SIG-M5 treated with dmso at 0.1 percent for 504 hours (cell line): ENCODE results near the gene SUN1.
"Not testable (repeated sequence)": the region's sequence is repeated elsewhere in the genome, so short reads cannot be mapped to it uniquely, and the experiment has no call there.

Experiments
- DNase-seq: peaks from one replicate; lab custom pipeline; 2025; ENCODE audit not compliant: unreplicated experiment; lab: John Stamatoyannopoulos, UW

The SUN1 gene

DNA sequence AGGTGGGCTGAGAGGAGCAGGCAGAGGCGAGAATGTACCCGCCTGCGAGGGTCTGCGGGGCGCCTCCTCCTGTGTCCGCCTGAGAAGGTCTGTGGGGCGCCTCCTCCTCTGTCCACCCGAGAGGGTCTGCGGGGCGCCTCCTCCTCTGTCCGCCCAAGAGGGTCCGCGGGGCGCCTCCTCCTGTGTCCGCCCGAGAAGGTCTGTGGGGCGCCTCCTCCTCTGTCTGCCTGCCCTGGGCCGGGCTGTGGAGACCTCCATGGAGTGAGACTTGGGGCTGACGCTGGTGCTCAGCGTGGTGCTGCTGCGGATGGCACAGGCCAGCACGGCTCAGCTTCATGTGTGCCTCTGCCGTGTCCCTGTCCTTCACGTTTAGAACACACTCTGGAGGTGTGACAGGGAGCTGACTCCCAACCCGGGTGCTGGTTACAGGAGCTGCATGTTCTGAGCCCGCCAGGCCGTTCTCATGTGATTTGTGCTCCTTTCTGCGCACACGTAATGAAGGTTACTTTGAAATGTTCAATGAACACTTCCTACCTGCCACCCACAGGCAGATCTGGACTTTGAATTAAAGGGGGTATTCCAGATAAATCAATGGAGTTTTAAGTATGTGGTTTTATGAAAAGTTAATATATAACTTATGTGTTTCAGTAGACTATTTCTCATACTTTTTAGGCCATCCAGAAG is 23.6 kb downstream of the SUN1 start:
- no peak for DNase-seq

DNA sequence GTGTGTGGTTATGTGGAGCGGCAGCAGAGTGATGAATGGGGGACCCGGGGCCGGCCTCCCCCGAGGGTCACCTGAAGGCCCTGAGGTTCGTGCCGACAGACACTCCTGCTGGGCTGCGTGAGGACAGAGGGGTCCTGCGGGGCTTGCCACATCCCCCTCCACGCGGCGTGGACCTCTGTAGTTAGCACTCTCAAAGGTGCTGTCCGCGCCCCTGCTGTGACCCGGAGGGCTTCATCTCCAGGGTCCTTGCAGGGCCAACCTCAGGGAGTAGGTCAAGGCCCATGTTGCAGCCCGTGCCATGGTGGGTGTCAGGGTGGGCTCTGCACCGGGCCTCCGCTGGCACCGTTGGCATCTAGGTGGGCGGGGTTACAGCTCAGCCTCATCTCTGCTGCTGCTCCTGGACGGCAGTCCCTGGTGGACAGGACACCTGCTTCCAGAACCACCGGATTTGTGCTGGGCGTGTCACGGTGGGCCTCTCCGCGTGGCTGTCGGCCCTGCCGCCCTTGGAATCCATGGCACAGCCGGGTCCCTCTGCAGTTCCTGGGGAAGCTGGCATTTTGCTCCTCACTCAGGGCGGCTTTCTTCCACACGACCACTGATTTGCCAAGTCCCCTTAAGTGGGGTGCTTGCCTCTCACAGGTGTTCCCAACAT is 24.3 kb downstream of the SUN1 start:
- no peak for DNase-seq

DNA sequence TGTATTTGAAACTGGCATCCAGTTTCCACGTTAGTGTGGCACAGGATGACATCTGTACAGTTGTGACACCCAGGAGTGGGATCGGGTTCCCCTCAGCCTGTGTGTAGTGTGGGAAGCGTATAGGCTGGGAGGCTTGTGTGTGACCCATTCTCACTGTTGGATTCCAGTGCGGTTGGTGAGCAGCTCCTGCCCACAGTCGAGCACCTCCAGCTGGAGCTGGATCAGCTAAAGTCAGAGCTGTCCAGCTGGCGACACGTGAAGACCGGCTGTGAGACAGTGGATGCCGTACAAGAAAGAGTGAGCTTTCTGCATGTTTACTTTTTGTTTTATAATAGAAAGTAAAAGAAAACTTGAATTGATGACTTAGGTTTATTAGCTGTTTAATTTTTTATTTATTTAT is 25.4 kb downstream of the SUN1 start:
- no peak for DNase-seq

DNA sequence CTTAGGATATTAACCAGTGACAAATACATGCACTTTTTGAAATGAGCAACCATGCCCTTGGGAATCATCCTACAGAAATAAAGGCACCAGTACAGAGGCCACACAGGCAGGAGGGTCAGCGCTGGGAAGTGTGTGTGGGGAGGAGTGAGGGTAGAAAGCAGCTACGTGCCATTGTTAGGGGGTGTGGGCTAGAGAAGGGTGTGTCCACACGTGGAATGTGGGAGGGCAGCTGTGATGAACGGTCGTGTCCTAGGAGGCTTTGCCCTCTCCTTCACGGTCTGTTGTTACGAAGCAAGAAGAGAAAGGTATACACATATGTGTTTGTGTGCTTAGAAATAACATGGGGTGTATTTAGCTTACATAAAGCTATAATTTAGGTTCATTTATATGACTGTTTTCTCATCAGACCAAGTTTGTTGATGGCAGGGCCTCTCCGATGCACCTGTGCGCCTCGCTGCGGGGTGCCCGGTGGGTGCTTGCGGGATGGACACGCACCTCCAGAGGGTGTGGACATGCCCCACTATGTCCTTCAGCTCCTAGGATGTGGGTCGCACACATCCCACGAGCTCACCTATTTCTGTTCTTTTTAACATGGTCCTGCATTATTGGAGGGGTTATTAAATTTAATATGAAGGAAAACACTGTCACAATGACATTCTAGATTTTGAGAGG is 27.2 kb downstream of the SUN1 start:
- DNase-seq = no peak

DNA sequence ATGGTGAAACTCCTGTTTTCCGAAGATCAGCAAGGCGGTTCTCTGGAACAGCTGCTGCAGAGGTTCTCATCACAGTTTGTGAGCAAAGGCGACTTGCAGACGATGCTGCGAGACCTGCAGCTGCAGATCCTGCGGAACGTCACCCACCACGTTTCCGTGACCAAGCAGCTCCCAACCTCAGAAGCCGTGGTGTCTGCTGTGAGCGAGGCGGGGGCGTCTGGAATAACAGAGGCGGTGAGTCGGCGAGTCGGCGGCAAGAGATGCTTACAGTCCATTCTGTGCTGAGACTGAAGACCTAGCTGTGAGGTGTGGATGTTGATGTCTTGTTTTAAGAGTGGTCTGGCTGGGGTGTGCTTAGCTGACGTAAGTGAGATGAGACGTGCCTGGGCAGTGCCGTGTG is 27.9 kb downstream of the SUN1 start:
- DNase-seq = no peak

DNA sequence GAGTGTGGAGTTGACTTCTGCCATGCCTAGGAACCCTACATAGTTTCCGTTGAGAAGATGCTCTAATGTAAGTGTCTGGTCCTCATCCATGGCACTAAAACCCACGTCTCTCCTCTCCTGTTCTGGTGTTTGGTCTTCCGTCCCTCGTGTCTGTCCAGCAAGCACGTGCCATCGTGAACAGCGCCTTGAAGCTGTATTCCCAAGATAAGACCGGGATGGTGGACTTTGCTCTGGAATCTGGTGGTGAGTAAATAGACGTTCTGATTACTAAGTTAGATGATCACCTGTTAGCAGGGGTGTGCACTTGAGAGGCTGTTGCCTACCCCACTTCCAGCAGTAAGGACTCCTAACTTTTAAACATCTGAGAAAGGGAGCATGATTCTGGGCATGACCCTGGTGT is 28.9 kb downstream of the SUN1 start:
- DNase-seq = no peak

DNA sequence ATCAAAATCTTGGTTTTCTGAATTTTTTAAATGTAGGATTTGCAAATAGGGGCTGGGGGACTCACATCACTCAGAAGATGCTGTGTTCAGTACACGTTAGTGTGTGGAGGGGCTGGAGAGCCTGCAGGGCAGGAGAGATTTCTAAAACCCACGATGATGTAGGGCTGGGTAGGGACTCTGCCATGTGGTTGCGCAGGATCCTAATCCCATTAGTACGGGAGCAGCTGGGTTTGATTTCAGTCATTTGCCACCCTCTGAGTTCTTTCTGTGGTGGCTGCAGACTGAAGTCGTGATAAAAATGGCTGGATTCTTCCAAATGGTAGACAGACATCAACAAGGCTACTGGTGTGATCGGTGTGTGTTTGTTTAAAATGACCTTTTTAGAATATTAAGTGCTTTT is 29.9 kb downstream of the SUN1 start:
- no peak for DNase-seq

DNA sequence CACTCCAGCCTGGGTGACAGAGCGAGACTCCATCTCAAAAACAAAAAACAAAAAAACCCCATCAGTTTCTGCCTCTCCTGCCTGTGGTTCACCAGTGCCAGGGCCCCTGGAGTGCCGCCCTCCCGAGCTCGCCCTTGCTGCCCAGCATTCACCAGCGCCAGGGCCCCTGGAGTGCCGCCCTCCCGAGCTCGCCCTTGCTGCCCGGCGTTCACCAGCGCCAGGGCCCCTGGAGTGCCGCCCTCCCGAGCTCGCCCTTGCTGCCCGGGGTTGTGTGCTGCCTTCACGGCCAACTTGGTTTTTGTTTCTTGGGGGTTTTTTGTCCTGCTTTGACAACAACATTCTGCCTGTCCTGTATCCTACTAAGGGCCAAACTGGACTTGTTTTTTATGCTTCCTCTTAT is 30.8 kb downstream of the SUN1 start:
- no peak for DNase-seq

DNA sequence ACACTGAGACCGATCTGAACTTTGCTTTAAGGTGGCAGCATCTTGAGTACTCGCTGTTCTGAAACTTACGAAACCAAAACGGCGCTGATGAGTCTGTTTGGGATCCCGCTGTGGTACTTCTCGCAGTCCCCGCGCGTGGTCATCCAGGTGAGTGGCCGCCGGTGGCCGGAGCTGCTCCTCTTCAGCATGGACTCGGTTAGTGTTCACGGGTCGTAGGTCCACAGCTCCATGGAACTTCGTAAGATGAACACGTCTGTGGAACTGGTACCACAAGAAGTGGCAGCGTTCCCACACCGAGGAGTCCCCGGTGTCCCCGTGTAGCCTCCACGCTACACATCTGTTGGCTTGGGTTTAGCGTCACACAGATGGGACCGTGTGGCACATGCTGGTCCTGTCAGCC is 33.6 kb downstream of the SUN1 start:
- no peak for DNase-seq

DNA sequence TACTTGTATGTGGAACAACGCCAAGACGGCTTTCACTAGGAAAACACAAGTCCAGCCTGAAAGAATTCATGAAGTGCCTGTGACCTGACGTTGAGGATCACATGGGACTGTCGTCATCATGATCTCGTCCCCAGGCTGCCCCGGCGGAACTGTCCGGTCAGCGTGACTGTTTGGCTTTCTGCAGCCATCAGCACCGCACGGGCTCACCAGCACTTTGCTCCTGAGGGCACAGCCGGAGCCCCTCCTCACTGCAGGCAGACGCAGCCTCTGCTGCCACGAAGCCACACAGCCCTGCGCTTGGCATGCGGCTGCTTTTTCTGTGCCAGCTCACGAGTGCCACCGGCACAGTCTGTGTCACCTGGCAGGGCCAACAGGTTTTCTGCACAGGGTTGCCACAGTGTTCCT is 34.7 kb downstream of the SUN1 start:
- DNase-seq = no peak

DNA sequence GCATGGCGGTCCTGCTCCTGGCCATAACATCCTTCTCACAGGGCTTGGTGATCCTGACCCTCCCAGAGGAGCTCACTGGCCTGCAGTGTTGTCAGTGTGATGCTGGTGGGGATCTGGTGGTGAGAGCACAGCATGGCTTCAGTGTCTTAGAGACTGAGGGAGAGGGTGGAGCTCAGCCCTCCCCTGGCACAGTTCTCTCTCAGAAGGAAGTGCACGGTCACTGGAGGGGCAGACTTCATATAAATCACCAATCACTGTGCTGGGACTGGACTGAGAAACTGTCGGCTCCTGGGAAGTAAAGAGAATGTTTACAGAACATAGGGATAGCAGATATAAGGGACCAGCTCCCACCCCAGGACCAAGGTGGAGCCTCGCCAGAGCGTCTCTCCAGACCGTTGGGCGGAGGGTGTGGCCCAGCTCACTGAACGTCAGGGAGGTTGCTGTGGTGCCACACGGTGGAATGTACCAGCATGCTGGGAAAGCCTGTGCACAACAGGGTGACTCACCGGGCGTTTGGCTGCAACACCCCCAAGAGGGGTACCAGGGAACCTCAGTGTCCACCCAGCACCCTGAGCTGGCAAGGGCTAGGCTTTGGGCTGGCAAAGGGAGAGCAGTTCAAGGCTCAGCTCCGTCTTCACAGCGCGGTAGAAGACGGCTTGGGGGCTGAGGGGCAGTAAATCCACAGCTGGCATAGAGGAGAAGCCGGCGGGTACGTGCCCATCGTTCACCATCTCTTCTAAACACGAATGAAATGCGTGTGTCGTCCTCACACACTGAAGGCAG is 35.3 kb downstream of the SUN1 start:
- DNase-seq = peak; percentile 47

DNA sequence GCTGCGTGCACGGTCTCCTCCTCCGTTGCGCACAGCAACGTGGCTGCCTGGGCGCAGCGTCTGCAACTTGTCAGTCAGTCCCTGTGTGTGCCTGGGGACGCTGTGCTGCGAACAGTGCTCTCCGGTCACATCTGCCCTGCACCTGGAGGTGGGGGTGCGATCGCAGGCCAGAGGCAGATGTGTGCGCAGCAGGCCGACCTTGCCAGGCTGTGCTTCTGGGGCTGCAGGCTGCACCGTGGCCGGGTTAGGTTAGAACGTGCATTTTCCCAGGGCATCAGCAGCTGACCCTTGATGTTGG is 35.9 kb downstream of the SUN1 start:
- no peak for DNase-seq

DNA sequence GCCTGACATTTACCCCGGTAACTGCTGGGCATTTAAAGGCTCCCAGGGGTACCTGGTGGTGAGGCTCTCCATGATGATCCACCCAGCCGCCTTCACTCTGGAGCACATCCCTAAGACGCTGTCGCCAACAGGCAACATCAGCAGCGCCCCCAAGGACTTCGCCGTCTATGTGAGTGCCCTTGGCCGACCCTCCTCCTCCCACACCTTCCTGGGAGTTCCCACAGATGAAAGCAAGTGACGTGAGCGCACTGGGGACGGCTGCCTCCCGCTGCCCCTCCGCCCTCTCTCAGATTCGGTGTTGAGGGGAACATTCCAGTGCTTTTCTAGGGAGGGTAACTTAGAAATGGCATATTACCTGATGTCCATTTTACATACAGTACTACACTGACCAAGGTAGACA is 37.1 kb downstream of the SUN1 start:
- no peak for DNase-seq

DNA sequence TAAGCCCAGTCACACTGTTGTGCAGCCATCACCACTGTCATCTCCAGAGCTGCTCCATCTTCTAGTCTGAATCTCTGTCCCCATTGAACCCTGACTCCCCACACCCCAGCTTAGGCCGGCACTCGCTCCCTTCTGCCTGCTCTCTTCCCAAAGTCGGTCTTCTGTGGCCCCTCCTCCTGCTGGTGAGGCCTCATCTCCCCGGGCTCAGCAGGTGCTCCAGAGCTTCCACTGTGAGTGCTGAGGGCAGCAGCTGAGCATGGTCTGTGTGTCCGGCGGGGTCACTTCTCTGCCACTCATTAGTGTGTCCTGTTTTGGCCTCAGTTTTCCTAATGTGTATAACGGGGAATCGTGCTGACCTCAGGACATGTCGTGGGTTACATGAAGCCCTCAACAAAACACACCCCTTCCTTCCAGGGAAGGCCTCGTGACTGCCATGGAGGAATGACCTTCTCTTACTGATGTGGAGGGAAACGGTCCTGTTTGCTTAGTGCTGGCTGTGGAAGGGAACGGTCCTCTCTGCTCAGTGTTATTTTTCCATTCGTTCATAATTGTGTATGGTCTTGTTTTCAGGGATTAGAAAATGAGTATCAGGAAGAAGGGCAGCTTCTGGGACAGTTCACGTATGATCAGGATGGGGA is 39.7 kb downstream of the SUN1 start:
- no peak for DNase-seq

DNA sequence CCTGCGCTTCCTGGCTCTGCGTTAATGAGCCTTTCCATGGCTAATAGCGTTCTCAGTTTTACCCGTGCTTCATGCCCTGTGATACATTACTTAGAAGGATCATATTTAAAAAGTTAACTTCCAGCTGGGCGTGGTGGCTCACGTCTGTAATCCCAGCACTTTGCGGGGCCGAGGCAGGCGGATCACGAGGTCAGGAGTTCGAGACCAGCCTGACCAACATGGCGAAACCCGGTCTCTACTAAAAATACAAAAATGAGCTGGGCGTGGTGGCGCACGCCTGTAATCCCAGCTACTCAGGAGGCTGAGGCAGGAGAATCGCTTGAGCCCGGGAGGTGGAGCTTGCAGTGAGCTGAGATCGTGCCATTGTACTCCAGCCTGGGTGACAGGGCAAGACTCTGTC is 40.4 kb downstream of the SUN1 start:
- DNase-seq = not testable (repeated sequence)

DNA sequence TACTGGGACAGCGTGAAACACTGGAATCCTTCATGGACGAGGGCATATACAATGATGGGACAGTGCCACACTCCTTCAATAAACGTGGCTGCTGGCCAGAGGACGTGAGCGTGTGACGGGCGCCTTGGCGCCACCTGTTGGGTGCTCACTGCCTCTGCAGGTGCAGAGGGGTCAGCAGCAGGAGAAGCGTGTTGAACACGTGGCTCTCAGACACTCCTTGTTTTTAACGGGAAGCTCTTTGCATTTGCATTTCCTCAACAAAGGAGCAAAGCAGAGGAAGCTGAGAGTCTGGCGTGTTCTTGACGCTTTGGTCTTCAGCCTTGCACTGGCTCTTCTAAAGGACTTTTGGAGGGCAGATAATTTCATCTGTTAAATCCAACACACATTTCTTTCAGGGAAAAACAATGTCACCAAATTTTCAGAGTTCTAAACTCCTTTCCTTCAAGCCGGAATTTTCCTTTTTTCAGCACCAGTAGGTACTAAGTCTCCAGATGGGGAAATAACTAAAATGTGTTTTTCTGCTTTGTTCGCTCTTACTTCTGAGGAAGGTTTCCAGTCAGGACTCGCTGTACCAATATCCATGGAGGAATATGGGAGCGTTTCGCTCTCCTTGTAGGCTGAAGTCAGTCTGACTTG is 41.2 kb downstream of the SUN1 start:
- DNase-seq = peak; percentile 78

DNA sequence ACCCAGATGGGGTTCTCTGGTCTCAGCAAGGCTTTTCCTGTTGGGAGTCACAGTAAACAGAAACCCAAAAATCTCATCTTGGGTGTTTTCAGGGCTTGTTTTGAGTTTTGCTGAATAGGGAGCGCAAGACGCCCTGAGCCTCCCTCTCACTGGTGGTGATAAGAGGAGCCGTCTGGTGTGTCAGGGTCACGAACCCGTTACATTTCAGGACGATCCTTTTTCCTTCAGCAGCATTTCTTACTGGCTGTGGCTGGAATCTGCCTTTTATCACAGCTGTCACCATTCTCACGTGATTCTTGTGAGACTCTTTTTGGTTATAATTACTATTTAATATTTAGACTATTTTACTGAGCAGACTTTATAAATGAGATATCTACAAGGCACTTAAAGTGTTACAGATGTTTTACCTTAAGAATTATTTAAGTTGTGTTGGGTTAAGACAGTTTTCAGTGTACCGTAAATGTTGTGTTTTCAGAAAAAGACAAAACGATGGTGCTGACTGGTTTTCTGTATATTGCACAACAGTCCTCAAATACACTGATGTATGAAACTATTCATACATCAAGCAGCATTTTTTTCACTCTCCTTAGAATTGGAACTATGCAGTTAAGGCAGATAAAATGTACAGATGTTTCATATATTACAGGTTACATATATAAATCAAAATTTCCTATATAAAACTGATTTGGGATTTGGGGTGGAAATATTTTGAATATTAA is 41.9 kb downstream of the SUN1 start:
- DNase-seq = no peak

DNA sequence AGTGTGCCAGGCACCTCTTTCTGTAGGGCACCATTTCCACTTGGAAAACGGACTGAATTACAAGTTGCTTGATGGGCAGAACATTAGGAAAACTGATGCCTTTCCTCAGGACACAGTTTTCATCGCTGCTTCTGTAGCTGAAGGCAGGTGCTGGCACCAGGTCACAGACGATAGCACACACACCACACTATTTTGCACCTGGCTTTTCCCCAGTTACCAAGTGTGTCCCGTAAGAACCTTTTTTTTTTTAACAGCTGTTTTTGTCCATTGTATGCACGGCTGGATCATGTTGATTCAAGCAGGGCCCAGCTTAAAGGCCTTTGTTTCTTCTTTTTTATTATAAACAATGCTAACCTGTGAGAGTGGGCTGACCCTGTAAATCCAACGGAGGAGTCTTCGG is 42.8 kb downstream of the SUN1 start:
- DNase-seq = no peak

DNA sequence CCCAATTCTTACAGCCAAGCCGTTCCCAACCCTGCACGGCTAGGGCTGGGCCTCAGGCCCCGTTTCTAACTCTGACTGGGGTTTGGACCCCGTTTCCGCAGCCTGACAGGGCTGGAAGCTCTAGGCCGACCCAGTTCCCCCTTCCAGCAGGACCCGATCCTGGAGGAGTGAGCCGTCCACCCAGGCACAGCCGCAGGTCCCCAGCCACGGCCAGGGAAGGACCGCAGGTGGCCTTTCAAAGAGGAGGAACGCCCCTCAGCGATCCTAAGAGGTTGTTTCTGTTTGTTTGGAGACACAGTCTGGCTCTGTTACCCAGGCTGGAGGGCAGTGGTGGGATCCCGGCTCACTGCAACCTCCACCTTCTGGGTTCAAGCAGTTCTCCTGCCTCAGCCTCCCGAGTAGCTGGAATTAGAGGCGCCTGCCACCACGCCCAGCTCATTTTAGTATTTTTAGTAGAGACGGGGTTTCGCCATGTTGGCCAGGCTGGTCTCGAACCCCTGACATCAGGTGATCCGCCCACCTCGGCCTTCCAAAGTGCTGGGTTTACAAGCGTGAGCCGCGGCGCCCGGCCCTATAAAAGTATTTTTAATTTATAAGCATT is 43.3 kb downstream of the SUN1 start:
- DNase-seq = no peak
